NK-92 (cell line): Measurements from ENCODE around the gene GRM4.

Source experiments
- DNase-seq: peaks from one replicate; lab custom pipeline; 2025; ENCODE audit not compliant: unreplicated experiment; lab: John Stamatoyannopoulos, UW

GRM4 gene

DNA sequence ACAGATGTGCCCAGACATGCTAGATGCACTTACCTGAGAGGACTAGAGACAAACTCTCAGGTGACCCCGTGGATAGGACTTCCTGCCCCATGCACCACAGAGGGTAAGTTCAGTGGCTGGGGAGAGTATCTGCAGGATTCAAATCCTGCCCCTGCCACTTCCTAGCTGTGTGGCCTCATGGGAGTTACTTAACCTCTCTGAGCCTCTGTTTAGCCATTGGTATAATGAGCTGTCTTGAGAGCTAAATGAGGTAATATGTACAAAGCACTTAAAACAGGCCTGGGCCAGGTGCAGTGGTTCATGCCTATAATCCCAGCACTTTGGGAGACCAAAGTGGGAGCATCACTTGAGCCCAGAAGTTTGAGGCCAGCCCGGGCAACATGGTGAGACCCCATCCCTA is 59.3 kb downstream of the GRM4 start:
- DNase-seq: no peak

DNA sequence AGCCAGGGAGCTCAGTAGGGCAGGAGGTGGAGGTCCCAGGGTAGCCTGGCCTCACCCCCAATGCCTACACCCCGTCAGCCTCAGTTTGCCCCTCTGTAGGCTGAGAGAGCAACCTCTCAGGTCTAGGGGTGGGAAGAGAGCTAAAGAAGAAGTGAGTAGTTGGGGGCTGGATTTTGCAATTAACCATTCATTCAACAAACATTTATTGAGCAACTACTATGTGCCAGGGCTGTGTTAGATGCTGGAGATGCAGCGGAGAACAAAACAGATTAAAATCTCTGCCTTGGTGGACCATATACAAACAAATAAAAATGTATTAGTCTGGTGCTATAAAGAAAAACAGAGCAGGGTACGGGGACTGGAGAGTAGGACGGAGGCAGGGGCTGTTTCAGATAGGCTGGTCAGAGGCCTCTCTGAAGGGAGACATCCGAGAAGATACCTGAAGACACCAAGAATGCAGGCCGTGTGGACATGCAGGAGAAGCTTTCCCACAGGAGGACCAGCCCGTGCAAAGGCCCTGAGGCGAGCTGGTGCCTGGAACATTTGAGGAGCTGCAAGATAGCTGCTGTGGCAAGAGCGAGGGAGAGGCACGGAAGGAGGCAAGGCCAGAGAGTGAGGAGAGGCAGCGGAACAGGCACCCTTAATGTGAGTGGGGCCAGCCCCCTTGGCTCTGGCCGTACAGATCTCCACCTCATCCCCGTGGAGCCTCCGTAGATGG is 60.3 kb downstream of the GRM4 start:
- DNase-seq: no peak

DNA sequence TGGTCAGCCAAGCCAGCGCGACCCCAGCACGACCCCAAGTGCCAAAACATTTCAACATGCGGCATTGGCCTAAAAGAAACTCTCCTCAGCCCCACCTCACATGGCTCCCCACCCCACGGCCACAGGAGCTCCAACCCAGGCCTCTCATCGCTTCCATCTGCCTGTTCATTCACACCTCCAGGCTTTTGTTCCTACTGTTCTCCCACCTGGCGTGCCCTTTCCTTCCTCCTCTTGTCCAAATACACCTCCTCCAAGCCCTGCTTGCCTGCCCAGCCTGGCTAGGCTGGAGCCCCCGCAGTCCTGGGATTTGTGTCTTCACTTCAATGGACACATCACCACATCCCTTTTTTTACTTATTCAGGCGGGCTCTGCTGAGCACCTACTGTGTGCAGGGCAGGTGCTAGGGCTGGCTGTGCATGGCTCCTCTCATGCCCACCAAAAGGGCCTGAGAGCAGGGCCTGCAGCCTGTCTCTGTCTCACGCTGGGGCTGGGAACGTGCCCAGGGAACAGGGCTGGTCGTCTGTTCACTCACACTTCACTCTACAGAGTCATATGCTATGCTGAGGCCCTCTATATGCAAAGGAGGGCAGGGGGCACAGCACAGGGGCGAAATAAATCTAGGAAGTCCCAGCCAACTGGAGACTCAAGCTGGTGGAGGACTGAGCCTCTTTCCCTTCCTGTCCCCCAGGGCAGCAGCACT is 61.1 kb downstream of the GRM4 start:
- DNase-seq: no peak

DNA sequence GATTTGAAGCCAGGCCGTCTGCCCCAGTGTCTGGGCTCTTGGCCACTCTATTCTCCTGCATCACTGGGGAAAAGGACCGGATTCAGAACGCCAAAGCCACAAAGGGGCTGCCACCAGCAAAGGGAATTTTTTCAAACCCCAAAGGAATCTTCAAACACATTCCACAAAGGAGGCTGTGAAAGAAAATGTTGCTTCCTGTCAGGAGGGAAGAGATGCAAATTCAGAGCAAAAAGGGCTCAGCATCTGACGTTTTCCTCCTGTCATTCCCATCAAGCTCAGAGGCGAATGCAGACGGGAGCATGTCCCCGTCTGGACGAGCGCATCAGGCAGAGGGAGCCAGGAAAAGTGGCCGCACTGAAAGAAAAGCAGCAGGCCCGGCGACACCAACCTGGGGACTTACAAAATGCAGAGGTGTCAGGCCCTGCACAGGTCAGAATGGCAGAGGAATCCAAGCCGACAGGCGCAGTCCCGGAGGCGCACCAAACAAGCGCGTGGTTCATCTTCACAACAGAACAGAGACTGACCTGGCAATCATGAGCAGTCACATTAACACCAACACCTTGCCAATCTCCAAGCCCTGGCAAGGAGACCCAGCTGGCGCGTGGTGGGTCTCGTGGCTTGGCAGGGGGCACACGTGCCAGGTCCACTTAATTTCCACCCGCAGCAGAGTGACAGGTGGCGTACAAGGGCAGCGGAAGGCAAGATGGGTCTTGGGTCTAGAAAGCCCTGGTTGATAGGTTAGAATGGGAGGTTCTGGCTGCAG is 62.8 kb downstream of the GRM4 start:
- DNase-seq: no peak

DNA sequence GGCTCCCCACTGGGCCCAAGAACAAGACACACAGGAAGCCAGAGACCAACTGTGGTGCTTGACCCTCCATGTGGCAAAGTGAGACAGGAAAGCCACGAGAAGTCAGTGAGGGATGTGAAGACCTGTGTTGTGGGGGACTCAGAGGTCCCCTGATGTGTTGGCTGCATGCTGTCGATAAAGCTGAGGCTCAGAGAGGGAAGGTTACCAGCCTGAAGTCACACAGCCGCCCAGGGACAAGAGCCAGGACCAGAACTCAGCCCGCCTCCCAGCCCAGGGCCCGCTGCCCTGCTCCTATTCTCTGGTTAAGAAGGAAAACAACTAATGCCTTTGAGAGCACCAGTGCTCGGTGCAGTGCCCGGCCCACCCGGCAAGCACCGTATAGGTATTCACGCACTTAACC is 63.5 kb downstream of the GRM4 start:
- no peak for DNase-seq

DNA sequence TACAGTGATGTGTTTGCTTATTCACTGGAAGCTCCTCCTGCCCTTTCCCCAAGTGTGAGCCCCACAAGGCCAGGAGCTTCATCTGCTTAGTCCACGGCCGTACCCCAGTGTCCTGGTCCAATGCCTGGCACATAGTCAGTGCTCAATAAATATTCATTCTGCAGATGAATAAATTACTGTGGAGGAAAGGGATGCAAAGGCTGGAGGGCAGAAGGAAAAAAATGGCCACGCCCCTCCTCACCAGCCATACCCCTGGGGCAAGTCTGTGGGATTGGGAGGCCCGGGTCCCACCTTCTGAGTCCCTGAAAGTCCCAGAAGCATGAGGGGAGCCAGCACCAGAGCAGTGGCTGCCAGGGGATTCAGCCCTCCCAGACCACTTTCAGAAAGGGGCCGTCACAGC is 65.5 kb downstream of the GRM4 start:
- no peak for DNase-seq

DNA sequence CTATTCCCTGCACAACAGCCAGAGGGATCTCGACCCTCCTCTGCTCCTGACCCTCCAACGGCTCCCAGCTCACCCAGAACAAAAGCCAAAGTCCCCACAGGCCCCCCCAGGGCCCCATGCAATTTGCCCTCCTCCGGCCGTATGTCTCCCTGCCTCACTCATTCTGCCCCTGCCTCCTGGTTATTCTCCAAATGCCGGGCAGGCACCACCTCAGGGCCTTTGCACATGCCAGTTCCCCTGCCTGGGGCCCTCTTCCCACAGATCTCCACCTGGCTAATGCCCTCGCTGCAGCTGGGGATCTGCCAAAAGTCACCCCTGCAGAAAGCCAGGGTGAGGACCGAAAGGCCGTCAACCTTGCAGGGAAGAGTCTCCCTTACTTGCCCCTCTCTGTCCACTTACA is 66.0 kb downstream of the GRM4 start:
- no peak for DNase-seq

DNA sequence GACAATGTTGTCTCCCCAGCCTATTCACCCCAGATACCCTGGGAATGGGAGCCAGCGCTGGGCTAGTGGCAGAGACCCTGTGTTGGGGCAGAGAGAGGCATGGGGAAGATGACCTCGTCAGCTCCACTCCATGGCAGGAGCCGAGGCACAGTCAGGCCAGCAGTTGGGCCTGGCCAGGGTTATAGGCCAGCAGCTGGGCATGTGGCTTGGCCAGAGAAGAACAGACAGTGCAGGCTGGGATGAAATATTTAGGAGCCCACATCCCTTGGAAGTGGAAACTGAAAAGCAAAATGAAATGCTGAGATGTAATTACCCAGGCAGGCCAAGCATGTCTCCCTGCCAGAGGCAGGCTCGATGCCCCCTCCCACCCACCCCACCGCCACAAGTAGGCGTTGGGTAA is 70.0 kb downstream of the GRM4 start:
- DNase-seq: no peak

DNA sequence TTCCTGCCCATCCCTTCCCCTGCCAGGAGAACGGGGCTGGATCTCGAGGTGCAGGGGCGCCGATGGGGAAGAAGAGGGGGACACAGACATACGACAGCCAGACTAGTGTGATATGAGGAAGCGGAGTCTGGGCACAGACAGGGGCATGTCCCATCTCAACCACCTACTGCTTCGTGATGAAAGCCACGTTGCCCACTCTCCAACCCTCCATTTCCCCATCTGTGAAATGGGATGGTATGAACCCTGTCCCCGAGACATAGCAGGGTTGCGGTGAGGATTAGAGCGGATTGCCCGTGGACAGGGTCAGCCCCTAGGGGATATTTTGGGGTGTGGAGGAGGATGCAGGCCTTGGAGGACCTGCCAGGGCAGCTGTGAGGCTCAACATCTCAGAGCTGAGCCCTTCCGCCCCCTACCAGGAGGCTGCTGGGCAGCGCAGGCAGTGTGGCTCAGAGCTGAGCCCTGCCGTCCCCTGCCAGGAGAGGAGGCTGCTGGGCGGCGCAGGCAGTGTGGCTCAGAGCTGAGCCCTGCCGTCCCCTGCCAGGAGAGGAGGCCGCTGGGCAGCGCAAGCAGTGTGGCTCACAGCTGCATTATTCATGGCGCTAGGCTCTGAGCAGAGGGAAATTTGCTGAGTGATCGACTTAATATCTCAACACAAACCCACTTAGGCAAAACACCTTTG is 71.7 kb downstream of the GRM4 start:
- DNase-seq: no peak

DNA sequence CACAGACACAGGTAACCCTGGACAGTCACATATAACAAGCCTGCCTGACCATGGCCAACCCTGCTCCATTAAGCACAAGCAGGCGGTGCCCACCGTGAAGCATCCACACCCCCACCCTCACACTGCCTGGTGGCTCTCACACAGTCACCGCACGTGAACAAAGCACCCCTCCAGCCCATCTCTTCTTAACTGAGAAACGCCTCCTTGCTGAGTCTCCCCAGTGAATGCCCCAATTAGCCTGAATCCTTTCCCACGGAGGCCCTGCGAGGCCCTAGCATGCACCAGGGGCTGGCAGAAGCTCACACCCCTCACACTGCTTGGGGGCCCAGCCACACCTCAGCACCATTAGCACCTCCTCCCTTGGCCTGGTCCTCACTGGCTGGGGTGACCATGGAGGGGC is 72.3 kb downstream of the GRM4 start:
- no peak for DNase-seq

DNA sequence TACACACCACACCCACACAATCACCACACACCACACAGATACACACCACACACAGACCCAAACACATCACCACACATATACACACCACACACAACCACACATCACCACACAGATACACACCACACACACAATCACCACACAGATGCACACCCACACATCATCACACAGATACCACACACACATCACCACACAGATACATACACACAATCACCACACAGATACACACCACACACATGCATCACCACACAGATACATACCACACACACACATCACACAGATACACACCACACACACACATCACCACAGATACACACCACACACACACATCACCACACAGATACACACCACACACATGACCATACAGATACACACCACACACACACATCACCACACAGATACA is 73.2 kb downstream of the GRM4 start:
- no peak for DNase-seq

DNA sequence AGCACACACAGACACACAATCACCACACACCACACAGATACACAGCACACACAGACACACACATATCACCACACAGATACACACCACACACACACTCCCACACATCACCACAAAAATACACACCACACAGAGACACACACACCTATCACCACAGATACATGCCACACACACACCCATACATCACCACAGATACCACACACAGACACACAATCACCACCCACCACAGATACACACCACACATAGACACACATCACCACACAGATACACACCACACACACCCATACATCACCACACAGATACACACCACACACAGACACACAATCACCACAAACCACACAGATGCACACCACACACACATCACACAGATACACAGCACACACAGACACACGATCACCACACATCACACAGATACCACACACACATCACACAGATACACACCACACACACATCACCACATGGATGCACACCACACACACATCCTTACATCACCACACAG is 74.0 kb downstream of the GRM4 start:
- no peak for DNase-seq

DNA sequence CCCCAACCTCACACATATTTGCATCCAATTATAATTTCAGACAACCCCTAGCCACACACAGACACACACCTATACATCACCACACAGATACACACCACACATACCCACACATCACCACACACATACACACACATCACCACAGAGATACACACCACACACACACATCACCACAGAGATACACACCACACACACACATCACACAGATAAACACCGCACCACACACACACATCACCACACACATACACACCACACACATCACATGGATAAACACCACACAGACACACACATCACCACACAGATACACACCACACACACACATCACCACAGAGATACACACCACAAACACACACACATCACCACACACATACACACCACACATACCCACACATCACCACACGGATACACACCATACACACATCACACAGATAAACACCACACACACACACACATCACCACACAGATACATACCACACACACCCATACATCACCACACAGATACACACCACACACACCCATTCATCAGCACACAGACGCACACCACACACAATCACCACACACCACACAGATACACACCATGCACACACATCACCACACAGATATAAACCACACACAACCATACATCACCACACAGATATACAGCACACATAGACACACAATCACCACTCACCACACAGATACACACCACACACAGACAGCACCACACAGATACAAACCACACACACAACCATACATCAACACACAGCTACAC is 74.6 kb downstream of the GRM4 start:
- DNase-seq: no peak

DNA sequence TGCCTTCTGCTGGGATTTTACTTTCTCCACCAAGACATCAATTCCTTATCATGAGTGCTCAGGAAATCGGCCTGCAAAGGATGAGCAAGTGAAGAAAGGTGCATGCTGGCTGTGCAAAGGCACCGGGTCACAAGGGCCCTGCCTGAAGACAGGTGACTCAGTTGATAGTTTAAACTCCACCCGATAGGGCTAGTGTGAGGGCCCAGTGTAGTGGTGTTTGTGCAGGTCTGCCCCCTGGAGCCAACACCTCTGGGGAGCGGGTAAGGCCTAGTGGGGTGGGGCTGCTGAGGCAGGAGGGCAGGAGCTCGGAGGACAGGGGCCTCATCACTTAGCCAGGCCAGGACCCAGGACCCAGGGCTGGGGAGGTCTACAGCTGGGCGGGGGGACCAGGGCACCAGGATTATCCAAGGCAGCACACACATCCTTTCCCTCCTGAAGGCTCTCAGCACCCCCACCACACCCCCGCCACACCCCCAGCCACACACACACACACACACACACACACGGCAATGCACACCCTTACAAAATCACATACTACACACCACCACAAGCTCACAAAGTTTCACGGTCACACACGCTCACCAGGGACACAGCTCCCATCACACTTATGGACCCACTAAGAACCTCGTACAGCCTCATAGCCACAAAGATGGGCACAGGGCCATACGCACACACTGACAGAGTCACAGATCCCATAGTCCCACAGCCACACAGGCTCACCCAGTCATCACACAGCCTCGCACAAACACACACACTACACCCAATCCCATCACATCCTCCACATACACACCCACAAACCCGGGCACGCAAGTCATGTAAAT is 75.4 kb downstream of the GRM4 start:
- no peak for DNase-seq

DNA sequence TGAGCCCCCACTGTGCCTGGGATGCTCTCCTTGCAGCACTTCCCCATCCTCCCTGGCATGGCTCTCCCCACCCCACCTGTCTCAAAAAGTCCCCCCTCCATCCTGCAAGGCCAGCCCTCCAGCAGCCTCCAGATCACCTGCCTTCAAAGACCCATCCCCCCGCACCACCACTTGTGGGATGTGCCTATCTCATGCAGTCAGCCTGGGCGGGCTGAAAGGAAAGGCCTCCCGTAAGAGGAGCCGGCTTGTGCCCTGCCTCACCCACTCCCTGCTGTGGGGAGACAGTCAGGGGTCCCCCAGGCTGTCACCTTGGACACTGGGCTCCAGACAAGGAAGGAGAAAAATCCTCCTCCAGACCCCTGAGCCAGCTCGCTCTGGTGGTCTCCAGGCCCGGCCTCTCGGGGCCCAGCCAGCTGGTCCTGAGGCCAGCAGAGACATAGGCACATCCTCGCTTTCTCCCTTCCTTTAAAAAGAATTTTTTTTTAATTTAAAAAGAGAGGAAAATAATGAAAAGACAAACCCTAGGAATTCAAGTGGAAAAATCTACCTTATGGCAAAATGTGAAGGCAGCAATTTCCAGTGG is 77.3 kb downstream of the GRM4 start:
- no peak for DNase-seq

DNA sequence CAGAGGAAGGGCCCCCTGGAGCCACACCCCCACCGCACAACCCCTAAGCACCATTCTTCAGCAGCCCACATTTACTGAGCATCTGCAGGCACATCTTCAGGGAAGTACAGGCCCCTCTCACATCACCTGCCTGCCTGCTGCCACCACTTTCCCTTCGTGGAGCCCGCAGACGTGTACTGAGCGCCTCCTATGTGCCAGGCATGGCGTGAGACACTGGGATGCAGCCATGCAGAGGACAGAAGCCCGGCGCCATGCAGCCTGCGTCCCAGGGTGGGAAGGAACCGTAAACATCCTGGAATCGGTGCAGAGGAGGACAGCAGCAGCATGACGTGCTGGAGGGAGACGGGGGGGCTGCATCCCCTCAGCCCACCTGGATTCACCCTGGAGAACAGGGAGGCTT is 78.1 kb downstream of the GRM4 start:
- DNase-seq: no peak

DNA sequence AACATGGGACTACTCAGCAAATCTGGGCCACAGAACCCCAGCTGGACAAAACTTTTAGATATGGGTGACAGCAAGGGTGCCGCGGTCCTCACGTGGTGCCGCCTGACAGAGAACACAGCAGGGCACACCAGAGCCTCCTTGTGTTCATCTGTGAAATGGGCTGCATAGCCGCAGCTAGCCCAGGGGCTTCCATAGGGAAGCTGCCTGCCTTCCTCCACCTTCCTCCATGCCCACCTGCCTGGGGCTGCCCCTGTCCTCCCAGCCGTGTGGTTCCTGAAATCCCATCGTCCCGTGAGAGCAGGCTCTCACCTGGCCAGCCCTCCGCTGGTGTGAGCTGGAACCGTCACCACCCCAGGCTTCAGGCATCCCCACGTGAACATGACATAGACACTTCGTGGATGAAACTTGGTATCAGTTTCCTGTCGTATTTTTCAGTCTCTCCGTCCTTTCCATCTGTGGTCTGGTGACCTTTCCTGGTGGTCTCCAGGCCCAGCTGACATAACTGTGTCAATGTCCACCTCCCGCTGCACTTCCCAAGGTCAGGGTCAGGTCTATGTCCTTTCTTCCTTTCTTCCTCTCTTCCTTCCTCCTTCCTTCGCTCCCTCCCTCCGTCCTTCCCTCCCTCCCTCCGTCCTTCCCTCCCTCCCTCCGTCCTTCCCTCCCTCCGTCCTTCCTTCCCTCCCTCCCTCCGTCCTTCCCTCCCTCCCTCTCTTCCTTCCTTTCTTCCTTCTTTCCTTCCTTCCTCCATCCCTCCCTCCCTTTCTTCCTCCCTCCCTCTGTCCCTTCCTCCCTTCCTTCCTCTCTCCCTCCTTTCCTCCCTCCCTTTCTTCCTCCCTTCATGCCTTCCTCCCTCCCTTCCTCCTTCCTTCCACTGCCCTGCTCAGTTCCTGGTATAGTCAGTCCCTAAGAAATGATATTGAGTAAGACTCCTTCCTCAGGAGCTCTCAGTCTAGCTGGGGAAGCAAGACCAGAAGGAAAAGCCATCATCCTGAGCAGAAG is 78.8 kb downstream of the GRM4 start:
- DNase-seq: no peak

DNA sequence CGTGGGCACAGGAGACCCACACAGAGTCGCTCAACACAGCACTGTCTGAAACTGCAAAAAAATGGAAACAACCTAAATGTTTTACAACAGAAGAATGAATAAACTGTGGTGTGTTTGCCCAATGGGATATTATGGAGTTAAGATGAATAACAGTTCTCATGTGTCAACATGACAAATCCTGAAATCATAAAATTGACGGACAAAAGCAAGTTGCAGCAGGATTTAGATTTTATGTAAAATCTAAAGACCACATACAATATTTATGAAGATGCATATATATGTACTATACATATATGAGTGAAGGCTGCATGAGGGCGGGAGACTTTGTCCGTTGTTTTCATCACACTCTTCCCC is 79.7 kb downstream of the GRM4 start:
- DNase-seq: no peak
